GM12878 (cell line): ENCODE results near the gene BSN.

Experiments
- CTCF ChIP-seq, 3 experiments: IDR thresholded peaks in 2 of 3; conservative IDR thresholded peaks in 1 of 3; 2 replicates each; pipeline ENCODE4 v1.5.1; 2011; ENCODE audit warnings: low read depth in 3 of 3, low read length in 3 of 3, mild to moderate bottlenecking in 3 of 3, control low read depth in 2 of 3, moderate library complexity in 2 of 3, inconsistent platforms in 1 of 3, mixed read lengths in 1 of 3; ENCODE audit not compliant: control insufficient read depth in 2 of 3, insufficient read depth in 1 of 3; ENCODE audit errors: extremely low read depth in 1 of 3
- ZNF274 ChIP-seq: IDR thresholded peaks from one replicate; pipeline ENCODE4 v1.8.0; 2011; ENCODE audit not compliant: insufficient read length, insufficient read depth

- no peak for TF ChIP-seq CTCF (IDR thresholded peaks at IDR 0.05 in 2 of 3, conservative IDR thresholded peaks at IDR 0.05 in 1 of 3; ENCODE audit: control insufficient read depth in 2 of 3, extremely low read depth in 1 of 3, insufficient read depth in 1 of 3, low read depth in 3 of 3, low read length in 3 of 3)
- no peak for TF ChIP-seq ZNF274
These were observed 22.6 kb upstream of the BSN start for GRCh38 chr3:49531715-49532114.
